Muscle layer of duodenum (tissue), 2 donors: ENCODE data around the gene SCN8A.

ENCODE experiments used
- H3K27ac ChIP-seq: one replicate; pipeline ENCODE4 v1.7.0; 2013; ENCODE audit warnings: mild to moderate bottlenecking, low read length
- H3K27me3 ChIP-seq: one replicate; pipeline ENCODE4 v1.7.0; 2013; ENCODE audit warnings: low read depth, mild to moderate bottlenecking, control low read depth, low read length
- H3K36me3 ChIP-seq, 2 donors: one replicate each; pipeline ENCODE4 v1.7.0; 2013; ENCODE audit warnings: low read length in 2 of 2, control low read depth in 1 of 2, mild to moderate bottlenecking in 1 of 2; ENCODE audit not compliant: insufficient read depth in 2 of 2, control insufficient read depth in 1 of 2
- H3K4me1 ChIP-seq, 2 donors: one replicate each; pipeline ENCODE4 v1.7.0; 2013; ENCODE audit warnings: low read length in 2 of 2, mild to moderate bottlenecking in 2 of 2, control low read depth in 1 of 2, moderate library complexity in 1 of 2; ENCODE audit not compliant: insufficient read depth in 2 of 2, control insufficient read depth in 1 of 2
- H3K4me3 ChIP-seq, 2 donors: one replicate each; pipeline ENCODE4 v1.7.0; 2013; ENCODE audit warnings: low read length in 2 of 2, low read depth in 1 of 2, mild to moderate bottlenecking in 1 of 2
- H3K9me3 ChIP-seq, 2 donors: one replicate each; pipeline ENCODE4 v1.7.0; 2013; ENCODE audit warnings: low read length in 2 of 2, control low read depth in 1 of 2, mild to moderate bottlenecking in 1 of 2; ENCODE audit not compliant: control insufficient read depth in 1 of 2
- donor health status: healthy.

The SCN8A gene

DNA sequence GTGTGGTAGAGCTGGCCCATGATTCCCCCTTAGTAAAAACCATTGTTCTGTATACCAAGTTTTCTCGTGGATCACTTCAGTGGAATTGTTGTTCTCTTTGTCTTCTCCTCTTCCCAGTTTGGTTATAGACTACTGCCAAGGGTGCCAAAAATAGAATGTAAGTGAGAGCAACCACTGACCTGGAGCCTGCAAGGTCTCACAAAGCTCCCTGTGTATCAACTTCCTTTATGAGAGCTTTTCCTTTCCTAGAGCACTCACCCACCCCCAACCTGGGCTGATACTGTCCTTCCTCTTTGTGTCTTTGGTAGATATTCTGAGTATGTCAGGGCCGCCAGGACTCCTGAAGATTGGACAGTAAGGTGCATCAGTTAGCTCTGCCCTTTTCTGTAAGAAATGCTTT lies 101.0 kb downstream of the SCN8A start:
- Histone ChIP-seq H3K9me3 (no peaks in the 10 kb centered on the region), H3K4me3 (no peak overlapping the region), H3K36me3 (peaks cover 0 to 4% of the 10 kb centered on the region in 2 donors), H3K4me1 (no peaks in the 10 kb centered on the region), H3K27me3 (no peaks in the 10 kb centered on the region), H3K27ac (no peak overlapping the region)

- H3K36me3 ChIP-seq, result no peaks in the 10 kb centered on the region
- no peak overlapping the region for H3K4me3 ChIP-seq
- no peaks in the 10 kb centered on the region for H3K9me3 ChIP-seq
- no peak overlapping the region for H3K27ac ChIP-seq
- H3K27me3 ChIP-seq, result no peaks in the 10 kb centered on the region
- H3K4me1 ChIP-seq, result no peaks in the 10 kb centered on the region
Observed at GRCh38 chr12:51693569-51693968, 102.5 kb downstream of the SCN8A start.

- H3K27ac ChIP-seq, result no peak overlapping the region
- H3K4me3 ChIP-seq, result no peak overlapping the region
Observed at GRCh38 chr12:51694146-51694545, 103.1 kb downstream of the SCN8A start.

GRCh38 chr12:51695241-51696010 lies 104.4 kb downstream of the SCN8A start:
- Histone ChIP-seq H3K4me1 (no peaks in the 10 kb centered on the region), H3K4me3 (no peak overlapping the region), H3K27me3 (no peaks in the 10 kb centered on the region), H3K36me3 (no peaks in the 10 kb centered on the region), H3K9me3 (no peaks in the 10 kb centered on the region), H3K27ac (no peak overlapping the region)

More at GRCh38 chr12:51694146-51694545, 103.1 kb downstream of the SCN8A start:
- no peaks in the 10 kb centered on the region for H3K27me3 ChIP-seq
- H3K36me3 ChIP-seq, result no peaks in the 10 kb centered on the region
- H3K9me3 ChIP-seq, result no peaks in the 10 kb centered on the region
- no peaks in the 10 kb centered on the region for H3K4me1 ChIP-seq

DNA sequence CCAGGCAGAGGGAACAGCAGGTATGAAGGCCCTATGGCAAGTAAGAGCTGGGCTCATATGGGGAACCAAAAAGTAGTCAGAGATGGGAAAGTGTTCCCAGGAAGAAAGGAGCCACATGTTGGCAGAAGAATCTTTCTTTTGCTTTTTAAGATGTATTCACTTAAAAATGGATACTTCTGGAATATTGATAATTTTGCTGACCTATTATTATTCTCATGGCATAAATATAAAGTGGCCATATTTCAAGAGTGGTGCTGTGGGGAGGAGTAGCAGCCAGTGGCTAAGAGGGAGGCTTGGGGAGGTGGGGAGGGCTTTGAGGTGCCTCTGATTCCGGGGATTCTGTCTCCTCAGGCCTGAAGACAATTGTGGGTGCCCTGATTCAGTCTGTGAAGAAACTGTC lies 108.2 kb downstream of the SCN8A start:
- Histone ChIP-seq H3K9me3 (no peaks in the 10 kb centered on the region), H3K27ac (no peak overlapping the region), H3K4me3 (no peak overlapping the region), H3K27me3 (no peaks in the 10 kb centered on the region), H3K36me3 (no peaks in the 10 kb centered on the region), H3K4me1 (no peaks in the 10 kb centered on the region)

GRCh38 chr12:51700887-51701286 lies 109.9 kb downstream of the SCN8A start:
- no peak overlapping the region for H3K27ac ChIP-seq
- no peaks in the 10 kb centered on the region for H3K27me3 ChIP-seq
- no peaks in the 10 kb centered on the region for H3K36me3 ChIP-seq
- H3K9me3 ChIP-seq, result no peaks in the 10 kb centered on the region
- H3K4me1 ChIP-seq, result no peaks in the 10 kb centered on the region
- H3K4me3 ChIP-seq, result no peak overlapping the region

DNA sequence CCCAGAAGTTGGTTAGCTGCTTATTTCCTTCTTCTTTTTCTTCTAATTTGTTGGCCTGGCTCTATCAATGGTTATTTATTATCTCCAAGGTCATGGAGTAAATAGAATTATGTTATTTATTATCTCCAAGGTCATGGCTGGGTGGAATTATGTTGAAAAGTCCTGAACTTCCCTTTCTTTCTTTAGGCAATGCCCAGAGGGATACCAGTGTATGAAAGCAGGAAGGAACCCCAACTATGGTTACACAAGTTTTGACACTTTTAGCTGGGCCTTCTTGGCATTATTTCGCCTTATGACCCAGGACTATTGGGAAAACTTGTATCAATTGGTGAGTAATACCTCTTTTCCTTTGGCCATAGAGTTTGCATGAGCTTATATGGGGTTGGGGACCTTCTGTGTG lies 111.6 kb downstream of the SCN8A start:
- no peak overlapping the region for H3K27ac ChIP-seq
- no peaks in the 10 kb centered on the region for H3K27me3 ChIP-seq
- no peaks in the 10 kb centered on the region for H3K9me3 ChIP-seq
- H3K36me3 ChIP-seq, result no peaks in the 10 kb centered on the region
- no peak overlapping the region for H3K4me3 ChIP-seq
- no peaks in the 10 kb centered on the region for H3K4me1 ChIP-seq

GRCh38 chr12:51705450-51705849 lies 114.4 kb downstream of the SCN8A start:
- H3K4me1 ChIP-seq, result no peaks in the 10 kb centered on the region
- no peaks in the 10 kb centered on the region for H3K36me3 ChIP-seq
- H3K27ac ChIP-seq, result no peak overlapping the region
- no peaks in the 10 kb centered on the region for H3K9me3 ChIP-seq
- no peak overlapping the region for H3K4me3 ChIP-seq
- H3K27me3 ChIP-seq, result no peaks in the 10 kb centered on the region

DNA sequence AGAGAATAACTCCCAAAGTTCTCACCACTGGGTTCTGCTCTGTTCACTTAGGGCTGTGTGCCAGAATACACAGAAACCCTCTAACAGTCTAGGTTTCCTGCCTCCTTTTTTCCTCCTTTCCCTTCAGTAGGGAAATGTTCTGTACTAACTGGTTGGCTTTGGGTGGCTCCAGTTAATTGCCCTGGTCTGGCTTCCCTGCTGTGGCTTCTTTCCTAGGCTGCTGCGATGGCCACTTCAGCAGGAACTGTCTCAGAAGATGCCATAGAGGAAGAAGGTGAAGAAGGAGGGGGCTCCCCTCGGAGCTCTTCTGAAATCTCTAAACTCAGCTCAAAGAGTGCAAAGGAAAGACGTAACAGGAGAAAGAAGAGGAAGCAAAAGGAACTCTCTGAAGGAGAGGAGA lies 115.2 kb downstream of the SCN8A start:
- Histone ChIP-seq H3K27me3 (no peaks in the 10 kb centered on the region), H3K27ac (no peak overlapping the region), H3K9me3 (no peaks in the 10 kb centered on the region), H3K36me3 (no peaks in the 10 kb centered on the region), H3K4me1 (no peaks in the 10 kb centered on the region), H3K4me3 (no peak overlapping the region)

DNA sequence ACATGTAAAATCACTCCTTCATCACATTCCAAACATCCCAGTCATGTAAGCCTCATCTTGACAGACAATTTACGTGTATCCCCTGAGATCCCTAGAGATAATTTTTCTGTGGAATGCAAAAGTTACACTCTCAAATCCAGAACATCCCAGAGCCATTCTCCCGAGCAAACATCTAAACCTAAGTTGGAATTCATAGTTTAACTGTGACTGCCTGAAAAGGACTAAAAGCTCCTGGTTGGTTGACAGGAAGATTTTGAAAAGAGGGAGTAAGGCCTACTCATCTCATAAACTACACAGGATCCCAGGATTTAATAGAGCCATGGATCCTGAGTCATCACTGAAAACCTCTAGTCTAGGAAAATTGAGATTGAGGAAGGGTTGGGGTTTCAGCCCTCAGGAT lies 123.6 kb downstream of the SCN8A start:
- H3K27ac ChIP-seq, result no peak overlapping the region

GRCh38 chr12:51717326-51717925 lies 126.4 kb downstream of the SCN8A start:
- Histone ChIP-seq H3K36me3 (no peaks in the 10 kb centered on the region), H3K4me3 (no peak overlapping the region), H3K9me3 (no peaks in the 10 kb centered on the region), H3K27me3 (no peaks in the 10 kb centered on the region), H3K27ac (no peak overlapping the region), H3K4me1 (peaks cover 0 to 6% of the 10 kb centered on the region in 2 donors)

More for the DNA sequence above, 123.6 kb downstream of the SCN8A start:
- H3K4me1 ChIP-seq, result no peaks in the 10 kb centered on the region
- no peaks in the 10 kb centered on the region for H3K9me3 ChIP-seq
- no peaks in the 10 kb centered on the region for H3K36me3 ChIP-seq
- no peaks in the 10 kb centered on the region for H3K27me3 ChIP-seq
- H3K4me3 ChIP-seq, result no peak overlapping the region
